Fibroblast of gingiva (primary cell): Measurements from ENCODE around the gene HAPLN3.
A peak's percentile ranks its signal among the peaks of the same experiment; 100 is the strongest.
"Not testable (repeated sequence)": the region's sequence is repeated elsewhere in the genome, so short reads cannot be mapped to it uniquely, and the experiment has no call there.

Source experiments
- DNase-seq: peaks from one replicate; pipeline ENCODE4 v3.0.0-alpha.2; 2011; ENCODE audit warnings: low read depth

The HAPLN3 gene

GRCh38 chr15:88894819-88895767 lies at the start of gene HAPLN3:
Gene HAPLN3 (minus strand): TSS chr15:88895544. CDS start chr15:88887298, 8,246 bp downstream.
- DNase-seq: no peak

GRCh38 chr15:88940110-88940675 lies 44.8 kb upstream of the HAPLN3 start:
- no peak for DNase-seq

- no peak for DNase-seq
Observed at GRCh38 chr15:88939486-88939806, 44.1 kb upstream of the HAPLN3 start.

GRCh38 chr15:88938802-88939485 lies 43.6 kb upstream of the HAPLN3 start:
- DNase-seq: no peak

- not testable (repeated sequence) for DNase-seq
Observed at GRCh38 chr15:88934449-88934848, 39.1 kb upstream of the HAPLN3 start.

- no peak for DNase-seq
Observed at GRCh38 chr15:88932875-88933330, 37.6 kb upstream of the HAPLN3 start.

GRCh38 chr15:88932271-88932874 lies 37.0 kb upstream of the HAPLN3 start:
- DNase-seq: no peak

GRCh38 chr15:88930579-88930978 lies 35.2 kb upstream of the HAPLN3 start:
- no peak for DNase-seq

- DNase-seq: not testable (repeated sequence)
Observed at GRCh38 chr15:88929358-88930098, 34.2 kb upstream of the HAPLN3 start.

- not testable (repeated sequence) for DNase-seq
Observed at GRCh38 chr15:88928192-88928591, 32.8 kb upstream of the HAPLN3 start.

GRCh38 chr15:88925648-88926047 lies 30.3 kb upstream of the HAPLN3 start:
- not testable (repeated sequence) for DNase-seq

GRCh38 chr15:88920892-88921435 lies 25.6 kb upstream of the HAPLN3 start:
- peak; percentile 31 for DNase-seq

GRCh38 chr15:88920186-88920891 lies 25.0 kb upstream of the HAPLN3 start:
- DNase-seq: peak; percentile 60

- peak; percentile 97 for DNase-seq
Observed at GRCh38 chr15:88918738-88919137, 23.4 kb upstream of the HAPLN3 start.

- no peak for DNase-seq
Observed at GRCh38 chr15:88917760-88918159, 22.4 kb upstream of the HAPLN3 start.

GRCh38 chr15:88915354-88915753 lies 20.0 kb upstream of the HAPLN3 start:
- no peak for DNase-seq

GRCh38 chr15:88913850-88914169 lies 18.5 kb upstream of the HAPLN3 start:
- no peak for DNase-seq

- DNase-seq: peak; percentile 67
Observed at GRCh38 chr15:88913017-88913849, 17.9 kb upstream of the HAPLN3 start, which contains the start of gene MFGE8. Gene MFGE8 (minus strand): TSS chr15:88913379. CDS start chr15:88913319, 60 bp downstream.

GRCh38 chr15:88912500-88912921 lies 17.2 kb upstream of the HAPLN3 start:
- DNase-seq: peak; percentile 55

GRCh38 chr15:88911766-88912118 lies 16.4 kb upstream of the HAPLN3 start:
- DNase-seq: no peak
